NCI-H2196 (cell line): ENCODE results near the gene ITGB6.

ENCODE experiments used
- DNase-seq: peaks from one replicate; lab custom pipeline; 2025; ENCODE audit not compliant: unreplicated experiment; lab: John Stamatoyannopoulos, UW

The ITGB6 gene

DNA sequence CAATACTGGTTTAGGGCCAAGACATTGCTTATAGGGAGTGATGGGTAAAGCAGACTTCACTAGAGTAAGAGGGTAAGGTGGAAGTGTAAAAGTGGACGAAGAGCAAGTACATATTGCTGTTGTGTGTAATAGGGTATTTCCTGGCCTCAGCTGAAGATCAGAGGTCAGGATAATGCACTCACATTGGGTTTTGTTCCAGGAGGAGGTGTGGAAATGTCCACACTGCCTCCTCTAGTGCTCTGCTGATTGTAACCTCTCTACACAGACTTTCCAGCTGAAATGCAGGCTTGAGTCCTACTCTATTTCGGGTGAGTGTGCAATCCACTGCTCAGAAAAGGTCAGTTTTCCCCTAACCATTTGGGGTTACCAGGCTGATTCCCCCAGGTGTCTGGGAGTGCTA is 96.0 kb downstream of the ITGB6 start:
- no peak for DNase-seq

DNA sequence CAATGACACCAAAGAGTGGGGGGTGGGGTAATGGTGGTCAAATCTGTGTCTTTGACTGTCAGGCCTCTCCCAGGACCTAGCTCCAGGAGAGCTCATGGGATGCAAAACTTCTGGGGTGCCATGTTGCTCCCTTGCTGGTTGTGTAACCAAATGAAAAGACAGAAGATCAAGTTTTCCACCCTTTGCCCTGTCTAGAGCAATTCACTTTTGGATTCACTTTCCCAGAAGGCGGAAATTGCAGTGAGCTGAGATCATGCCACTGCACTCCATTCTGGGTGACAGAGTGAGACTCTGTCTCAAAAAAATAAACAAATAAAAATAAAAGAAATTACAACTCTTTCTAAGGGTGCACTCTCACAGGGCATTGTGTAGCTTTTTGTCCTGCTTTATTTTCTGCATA is 102.7 kb downstream of the ITGB6 start:
- DNase-seq: no peak

DNA sequence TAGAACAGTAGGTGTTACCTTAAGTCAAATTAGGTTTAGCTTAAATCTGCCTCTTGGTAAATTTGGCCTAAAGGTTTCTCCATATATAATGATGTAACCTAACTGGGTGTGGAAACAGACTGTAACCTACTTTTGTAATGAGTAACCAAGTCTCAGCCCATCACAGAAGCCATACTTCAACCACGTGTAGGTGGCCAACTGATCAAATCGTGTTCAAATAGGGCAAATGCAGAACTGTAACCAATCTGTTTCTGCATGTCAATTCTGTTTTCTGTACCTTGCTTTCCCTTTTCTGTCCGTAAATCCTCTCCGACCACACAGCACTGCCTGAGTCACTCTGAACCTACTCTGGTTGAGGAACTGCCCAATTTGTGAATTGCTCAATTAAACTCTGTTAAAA is 103.7 kb downstream of the ITGB6 start:
- no peak for DNase-seq

DNA sequence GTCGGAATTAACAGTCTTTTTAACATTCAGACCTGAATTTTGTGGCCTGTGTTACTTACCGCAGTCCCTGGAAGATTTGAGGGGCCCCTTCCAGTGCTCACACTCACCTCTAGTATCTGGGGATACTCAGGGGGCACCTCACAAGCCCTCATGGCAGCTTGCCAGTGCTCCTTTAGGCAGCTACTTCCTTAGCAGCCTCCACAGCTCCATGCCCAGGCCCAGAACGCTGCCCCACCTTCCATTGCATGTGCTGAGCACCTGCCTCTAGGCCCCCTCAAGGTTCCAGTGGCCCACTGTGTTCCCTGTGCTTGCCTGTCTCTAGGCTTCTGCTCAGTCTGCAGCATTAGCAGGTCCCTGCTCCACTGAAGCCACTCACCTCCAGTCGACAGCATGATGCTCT is 107.6 kb downstream of the ITGB6 start:
- DNase-seq: no peak

DNA sequence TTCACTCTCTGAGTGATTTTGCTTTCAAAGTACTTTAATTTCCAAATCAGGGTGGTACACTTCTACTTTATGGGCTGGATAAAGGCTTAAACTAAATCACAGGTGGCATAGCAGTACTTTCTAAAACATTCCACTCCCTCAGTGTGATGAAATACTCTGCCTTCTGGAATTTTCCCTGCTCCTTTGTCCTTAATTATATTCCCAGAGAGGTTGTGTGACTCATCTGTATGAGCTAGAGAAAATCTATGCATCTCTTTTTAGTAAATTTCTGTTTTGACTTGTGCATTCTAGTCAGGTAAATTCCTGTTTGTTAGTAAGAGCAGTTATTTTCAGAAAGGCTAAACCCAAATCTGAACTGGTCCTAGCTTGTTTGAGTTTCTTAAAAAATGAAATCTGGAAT is 108.7 kb downstream of the ITGB6 start:
- DNase-seq: no peak

DNA sequence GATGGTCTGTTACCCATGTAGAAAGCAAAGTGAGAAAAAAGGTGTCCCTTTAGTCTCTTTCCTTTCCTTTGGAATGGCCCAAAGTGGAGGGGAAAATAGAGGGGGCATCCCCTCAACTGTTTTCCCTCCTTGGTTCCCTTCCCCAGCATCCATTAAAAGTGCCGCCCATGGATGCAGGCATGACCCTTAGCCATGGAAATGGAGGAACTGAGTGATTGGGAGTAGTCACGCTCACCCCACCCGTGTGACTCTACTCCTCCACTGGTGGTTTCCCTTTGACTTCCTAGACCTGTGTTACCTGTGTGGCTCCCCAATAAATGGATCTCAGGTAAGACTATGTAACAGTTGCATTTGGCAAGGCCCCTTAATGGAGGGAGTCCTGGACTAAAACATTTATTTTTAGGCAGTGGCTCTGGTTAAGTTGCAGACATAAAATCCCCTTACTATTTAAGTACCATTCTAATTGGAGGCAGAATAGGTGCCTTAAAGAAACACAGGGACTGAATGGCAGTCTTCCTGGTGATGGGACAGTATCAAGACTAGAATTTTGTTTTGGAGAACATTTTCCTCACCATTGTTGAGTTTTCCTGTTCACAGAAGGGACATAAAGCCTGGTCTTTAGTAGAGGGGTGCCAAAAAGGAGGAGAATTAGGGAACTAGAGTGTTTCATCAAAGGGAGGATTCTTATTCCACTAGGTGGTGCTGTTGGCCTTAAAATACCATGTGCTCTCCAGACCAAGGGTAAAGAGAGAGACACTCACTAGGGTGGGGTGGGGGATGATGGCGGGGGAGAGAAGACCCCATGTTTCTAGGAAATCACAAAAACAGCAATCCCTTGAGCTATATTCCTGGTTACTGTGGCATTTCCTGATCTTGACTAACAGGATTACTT is 112.0 kb downstream of the ITGB6 start:
- DNase-seq: no peak

DNA sequence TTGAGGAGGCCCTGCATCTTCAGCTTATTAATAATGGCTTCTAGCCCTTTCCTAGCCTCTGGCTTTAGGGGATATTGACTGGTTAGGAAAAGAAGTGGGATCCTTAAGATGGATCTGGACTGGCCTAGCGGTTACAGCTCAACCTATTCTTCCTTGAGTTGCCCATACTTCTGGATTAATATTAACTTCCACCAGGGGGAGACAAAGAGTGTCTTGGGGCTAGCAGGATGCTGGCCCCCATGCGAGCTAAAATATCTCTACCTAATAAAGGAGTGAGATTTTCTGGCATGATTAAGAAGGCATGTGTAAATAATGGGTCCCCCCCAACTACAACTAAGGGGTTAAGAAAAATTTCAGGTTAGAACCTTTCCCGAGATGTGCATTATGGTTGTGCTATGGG is 114.4 kb downstream of the ITGB6 start:
- DNase-seq: no peak

DNA sequence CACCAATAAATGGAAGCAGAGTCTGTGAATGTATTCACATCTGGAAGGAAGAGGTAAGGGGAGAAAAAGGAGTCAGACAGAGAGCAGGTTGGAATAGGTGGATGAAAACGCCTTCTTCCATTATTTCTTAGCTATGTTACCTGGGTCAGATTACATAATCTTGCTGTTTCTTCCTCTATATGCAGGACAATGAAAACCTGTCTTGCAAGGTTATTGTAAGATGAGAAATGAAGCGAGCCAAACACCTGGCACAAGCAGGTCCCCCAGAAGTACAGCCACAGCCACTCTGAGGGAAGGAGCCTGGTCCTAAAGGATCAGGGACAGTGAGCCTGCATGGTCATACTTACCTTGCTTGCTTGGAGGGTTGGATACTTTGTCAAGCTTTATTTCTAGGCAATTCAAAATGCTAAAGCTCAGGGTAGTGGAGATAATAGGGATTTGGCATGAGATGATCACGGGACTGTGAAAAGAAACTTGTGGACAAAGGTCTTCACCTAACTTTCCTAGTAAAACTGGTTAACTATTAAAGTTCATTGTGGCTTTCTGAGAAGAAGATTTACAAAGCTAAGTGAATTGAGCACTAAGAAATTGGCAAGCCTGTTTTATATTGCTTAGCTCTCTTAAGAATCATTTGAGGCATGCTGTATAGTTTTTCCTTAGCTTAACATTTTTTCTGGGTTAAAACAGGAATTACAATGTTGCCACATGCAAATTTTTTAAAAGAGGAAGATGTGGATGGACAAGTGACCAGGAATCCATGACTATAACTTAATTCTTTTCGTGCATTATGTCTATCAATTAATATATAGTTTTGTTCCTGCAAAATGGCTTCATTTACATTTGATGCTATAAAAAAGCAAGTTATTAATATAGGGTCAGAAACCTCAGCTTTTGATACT is 121.9 kb downstream of the ITGB6 start:
- DNase-seq: no peak

DNA sequence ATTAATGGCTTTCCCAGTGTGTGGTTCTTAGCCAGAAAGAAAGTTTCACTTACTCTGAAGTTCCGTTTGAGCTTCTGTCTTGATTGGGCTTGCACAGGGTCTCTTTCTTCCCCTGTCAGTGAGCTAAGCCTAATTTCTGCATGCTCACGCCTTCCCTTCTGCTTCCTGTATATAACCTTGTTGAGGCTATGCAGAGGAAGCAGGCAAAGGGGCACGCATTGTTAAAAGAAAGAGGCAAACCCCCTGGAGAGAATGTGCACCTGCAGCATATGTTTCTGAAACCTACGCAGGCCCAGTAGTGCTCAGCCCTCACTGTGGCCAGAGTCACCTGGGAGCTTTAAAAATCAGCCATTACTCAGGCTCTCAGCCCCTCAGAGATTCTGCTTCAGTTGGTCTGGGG is 123.2 kb downstream of the ITGB6 start:
- no peak for DNase-seq

DNA sequence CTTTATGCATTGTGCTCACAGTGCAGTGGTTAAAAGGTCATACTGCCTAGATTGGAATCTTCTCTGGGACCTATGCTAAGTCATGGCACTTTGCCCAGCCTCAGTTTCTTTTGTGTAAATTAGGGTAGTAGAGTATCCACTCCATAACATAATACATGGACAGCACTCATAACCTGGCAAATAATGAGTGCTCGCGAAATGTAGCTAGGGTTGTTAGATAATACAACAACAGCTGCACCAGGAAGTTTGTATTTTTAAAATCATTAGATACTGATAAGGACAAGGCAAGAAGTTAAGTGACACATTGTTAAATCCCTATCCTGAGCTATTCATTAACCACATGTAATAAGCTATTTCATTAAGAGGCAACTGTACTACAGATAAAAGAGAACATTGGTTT is 123.8 kb downstream of the ITGB6 start:
- DNase-seq: no peak

DNA sequence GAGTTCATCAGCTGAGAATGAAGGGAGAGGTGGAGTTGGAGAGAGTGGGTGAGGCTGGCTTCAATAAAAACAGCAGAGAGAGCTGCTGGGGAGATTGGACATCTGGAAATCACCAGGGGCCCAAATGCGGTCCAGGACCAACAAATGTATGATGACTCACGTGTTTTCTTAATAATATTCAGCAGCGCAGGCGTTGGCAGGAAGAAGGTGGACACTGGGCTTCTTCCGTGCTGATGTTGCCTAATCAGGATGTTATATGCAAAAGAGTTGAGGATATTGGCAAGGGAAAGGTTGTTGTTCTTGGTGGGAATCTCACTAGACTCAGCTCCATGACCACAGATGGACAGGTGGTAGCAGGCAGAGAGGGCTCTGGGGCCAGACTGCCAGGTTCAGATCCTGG is 124.9 kb downstream of the ITGB6 start:
- DNase-seq: no peak

DNA sequence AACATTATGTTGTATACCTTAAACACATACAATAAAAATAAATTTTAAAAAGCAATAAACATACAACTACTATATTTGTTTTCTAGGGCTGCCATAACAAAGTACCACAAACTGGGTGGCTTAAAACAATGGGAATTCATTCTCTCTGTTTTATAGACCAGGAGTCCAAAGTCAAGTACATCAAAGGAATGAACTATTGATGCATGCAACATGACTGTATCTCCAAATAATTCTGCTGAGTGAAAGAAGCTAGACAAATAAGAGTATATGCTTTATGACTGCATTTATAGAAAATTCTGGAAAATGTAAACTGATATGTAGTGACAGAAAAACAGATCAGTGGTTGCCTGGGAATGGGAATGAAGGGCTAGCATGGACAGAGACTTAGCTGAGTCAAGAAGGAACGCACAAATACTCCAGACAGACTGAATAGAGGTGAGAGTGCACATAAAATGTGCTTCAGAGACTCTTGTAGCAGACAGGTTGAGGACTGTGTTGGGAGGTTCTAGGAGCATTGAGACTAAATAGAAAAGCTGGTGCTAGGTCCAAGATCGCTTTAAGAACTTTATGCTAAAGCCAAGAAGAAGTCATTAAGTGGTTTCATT is 126.7 kb downstream of the ITGB6 start:
- no peak for DNase-seq

DNA sequence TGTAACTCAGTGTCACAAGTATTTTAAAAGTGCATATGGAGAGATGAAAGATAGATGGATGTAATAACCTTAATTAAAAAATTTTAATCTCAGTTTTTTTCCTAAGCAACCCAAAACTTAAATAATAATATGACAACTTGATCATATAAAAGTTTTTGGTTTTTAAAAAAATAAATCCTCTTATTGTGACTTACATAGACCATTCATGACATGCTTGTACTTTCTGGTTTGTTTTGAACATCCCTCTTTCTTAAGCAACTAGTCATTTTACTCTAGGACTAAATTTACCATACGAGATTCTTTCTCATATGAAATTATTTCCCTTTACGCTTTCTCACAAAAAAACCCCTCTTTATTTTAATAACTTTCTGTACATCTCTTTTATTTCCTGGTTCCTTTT is 131.2 kb downstream of the ITGB6 start:
- DNase-seq: no peak

DNA sequence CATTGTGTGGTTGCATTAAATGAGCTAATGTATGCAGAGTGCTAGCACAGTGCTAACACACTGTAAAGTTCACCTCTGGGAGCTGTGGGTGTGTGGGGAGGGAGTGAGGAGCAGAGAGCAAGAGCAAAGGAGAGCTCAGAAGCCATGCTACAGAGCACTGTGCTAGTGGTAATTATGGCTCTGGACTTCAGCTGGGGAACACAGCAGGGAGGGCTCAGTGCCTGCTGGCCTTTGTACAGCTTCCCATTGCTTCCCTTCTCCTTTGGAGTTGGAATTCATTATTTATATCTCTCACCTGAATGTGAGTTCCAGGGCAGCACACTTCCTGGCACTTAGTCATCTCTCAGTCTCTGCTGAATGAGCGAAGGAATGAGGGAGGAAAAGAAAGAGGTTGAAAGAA is 135.2 kb downstream of the ITGB6 start:
- DNase-seq: no peak

DNA sequence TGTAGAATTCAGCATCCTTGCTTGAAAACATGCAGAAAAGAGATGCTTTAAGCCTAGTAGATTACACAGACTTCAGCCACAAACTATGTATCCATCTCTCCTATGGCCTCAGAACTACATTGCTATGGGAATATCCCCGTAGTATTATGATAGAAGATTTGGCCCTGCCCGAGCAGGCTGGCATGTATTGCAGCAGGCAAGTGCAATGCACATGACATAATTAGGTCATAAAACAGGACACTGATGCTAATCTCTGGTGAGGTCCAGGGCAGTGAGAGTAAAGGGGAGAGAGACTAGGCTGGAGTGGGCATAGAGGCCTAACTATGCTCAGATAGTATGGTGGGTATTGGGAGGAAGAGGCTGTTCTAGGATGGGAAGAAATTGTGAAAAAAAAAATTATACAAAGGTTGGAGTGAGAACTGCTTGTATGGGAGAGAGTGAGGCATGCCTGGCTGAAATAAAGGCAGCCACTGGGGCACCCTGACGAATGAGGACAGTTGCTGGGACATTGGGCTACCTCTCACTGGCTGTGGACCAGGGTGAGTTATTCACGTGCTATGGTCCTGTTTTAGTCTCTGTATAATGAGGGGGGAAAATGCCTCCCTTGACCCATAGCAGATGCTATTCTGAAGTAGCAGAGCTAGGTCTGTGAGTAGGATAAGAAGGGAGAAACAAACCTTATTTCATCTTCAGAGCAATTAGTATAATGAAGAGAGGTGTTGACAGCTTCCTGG is 136.0 kb downstream of the ITGB6 start:
- DNase-seq: no peak

DNA sequence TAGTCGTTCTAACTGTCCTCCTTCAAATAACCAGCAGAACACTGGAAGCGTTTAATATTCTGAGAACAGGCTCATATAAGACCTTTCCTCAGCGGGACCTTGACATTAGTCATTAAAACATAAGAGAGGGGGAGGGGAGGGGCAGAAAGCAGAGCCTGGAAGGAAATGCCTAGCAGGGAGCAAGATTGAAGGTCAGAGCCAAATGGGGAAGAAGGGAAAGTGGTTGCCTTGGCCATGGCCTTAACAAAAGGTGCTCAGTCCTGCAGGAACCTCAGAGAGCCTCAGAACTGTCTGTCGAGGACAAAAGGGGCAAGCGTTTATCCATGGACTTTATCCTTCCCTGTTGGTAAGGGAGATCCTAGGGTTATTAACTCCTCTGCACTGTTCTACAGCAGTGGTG is 136.8 kb downstream of the ITGB6 start:
- DNase-seq: no peak

DNA sequence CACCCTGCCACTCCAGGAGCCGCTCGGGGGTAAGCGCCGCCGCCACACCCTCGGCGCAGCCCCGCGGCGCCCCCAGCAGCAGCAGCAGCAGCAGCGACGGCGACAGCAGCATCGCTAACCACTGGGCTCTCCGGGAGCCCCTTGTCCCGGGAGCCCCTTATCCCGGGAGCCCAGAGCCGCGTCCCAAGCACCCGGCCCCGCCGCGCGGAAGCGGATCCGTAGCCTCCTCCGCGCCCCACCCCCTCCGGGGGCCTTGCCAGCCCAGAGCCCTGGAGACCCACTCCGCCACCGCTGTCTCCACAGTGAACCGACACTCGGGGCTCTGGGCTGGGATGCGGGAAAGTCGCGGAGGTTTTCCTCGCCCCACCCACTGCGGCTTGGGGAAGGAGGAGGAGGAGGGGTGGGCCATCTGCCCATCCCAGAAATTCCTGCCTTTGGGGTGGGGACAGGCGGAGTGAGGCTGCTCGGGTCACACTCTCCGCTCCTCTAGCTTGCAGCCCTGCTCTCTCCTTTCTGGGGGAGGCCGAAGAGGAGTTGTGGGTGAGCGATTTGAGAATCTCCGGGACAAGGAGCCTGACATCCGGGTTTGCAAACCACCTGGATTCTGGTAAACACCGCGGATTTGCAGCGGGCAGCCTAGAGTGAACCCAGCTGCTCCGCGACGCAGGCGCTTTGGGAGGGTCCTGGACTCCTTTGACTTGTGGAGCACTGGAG is 137.6 kb downstream of the ITGB6 start, which contains the start of gene PLA2R1:
TSS of gene PLA2R1 (minus strand) at position 324 of the 714 bp plus-strand sequence. CDS start at position 112, 212 bp downstream.
- DNase-seq: no peak

DNA sequence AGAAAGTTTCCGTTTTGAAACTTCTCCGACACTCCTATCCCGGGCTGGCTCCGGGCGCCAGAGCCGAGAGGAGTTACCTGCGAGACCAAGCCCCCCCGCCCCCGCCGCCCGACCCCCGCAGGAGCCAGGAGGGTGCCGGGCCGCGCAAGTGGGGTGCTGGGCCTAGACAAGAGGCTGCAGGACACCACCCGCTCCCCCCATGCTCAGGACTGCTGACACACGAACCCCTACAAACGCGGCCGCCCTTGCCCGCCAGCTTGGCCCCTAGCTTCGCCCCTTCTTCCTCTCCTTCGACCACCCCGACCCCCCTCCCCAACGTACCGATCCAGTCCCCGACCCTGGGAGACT is 138.2 kb downstream of the ITGB6 start:
- DNase-seq: no peak

DNA sequence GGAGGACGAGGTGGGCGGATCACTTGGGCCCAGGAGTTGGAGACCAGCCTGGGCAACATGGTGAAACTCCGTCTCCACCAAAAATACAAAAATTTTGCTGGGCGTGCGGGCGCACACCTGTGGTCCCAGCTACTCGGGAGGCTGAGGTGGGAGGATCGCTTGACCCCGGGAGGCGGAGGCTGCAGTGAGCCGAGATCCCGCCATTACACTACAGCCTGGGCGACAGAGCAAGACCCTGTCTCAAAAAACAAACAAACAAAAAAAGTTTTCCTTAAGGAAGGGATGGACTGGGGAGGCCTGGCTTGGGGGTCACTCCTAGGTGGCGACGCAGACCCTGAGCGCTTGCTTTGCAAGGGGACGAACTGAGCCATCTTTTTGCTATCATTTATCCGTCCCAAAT is 138.5 kb downstream of the ITGB6 start:
- DNase-seq: no peak

DNA sequence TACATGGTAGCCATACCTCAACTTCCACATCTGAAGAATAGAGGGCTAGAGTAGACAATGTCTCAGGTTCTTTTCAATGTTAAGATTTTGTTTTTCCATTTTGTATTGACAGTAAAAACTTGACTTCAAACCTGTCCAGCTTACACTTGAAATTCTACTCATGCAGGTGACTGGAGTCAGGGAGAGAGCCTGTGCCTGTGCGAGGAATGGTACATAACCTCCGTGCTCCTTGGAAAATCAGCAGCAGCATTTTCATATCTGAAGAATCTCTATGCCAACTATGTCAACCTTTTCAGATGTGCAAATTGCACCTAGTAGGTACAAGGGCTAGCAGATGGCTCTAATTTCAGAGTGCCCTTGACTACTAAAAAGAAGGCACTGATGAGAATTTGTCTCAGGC is 139.8 kb downstream of the ITGB6 start:
- DNase-seq: no peak
